IMR-90 (cell line): ENCODE data around the gene FAM53B. TPM values are rescaled to one million over a fixed set of nuclear protein-coding genes. Genes with fewer than 3 reads are reported as not detected.

Experiments
- ATAC-seq: fragments of 200-7000 bp; cut with Tn5 transposase; 2 replicates; pipeline ENCODE4 v1.9.1; 2020; ENCODE audit warnings: low read depth, mild to moderate bottlenecking, moderate library complexity
- BruUV-seq: library from RNA; stranded (reverse); fragments of 400-500 nt; replicated peaks from 2 replicates; lab custom pipeline; 2021; lab: Mats Ljungman, UMichigan
- CTCF ChIA-PET: fragments of 300-600 bp; formaldehyde crosslinking; extraction: SDS; loops from one replicate; lab custom pipeline; 2021; ENCODE audit warnings: antibody characterized with exemption; lab: Yijun Ruan, JAX
- POLR2A ChIA-PET: fragments of 300-600 bp; sonication (Branson Sonifier 250); formaldehyde crosslinking; loops from one replicate; lab custom pipeline; 2022; ENCODE audit warnings: antibody characterized with exemption; ENCODE audit not compliant: unreplicated experiment; lab: Charles Lee
- DNase-seq: peaks from one replicate; pipeline ENCODE4 v3.0.0; 2013
- H2AFZ ChIP-seq: replicated peaks from 2 replicates; pipeline ENCODE3; 2013; ENCODE audit warnings: low read length, mild to moderate bottlenecking; ENCODE audit not compliant: poor library complexity
- H2AK5ac ChIP-seq: 2 replicates; pipeline ENCODE4 v1.6.1; 2013; ENCODE audit warnings: low read depth, low read length, inconsistent platforms
- H2AK9ac ChIP-seq: replicated peaks from 2 replicates; pipeline ENCODE3; 2013; ENCODE audit warnings: mild to moderate bottlenecking, low read depth, low read length, moderate library complexity; ENCODE audit not compliant: poor library complexity
- H2BK120ac ChIP-seq: 2 replicates; pipeline ENCODE4 v1.6.1; 2013; ENCODE audit warnings: low read depth, low read length, inconsistent platforms
- H2BK15ac ChIP-seq: 3 replicates; pipeline ENCODE4 v1.6.1; 2013; ENCODE audit warnings: low read depth, low read length, inconsistent platforms
- H2BK20ac ChIP-seq: 2 replicates; pipeline ENCODE4 v1.6.1; 2013; ENCODE audit warnings: low read depth, mild to moderate bottlenecking, inconsistent platforms, low read length, moderate library complexity
- H2BK5ac ChIP-seq: 2 replicates; pipeline ENCODE4 v1.6.1; 2013; ENCODE audit warnings: mild to moderate bottlenecking, low read depth, low read length, inconsistent platforms; ENCODE audit not compliant: poor library complexity, severe bottlenecking
- H3K14ac ChIP-seq: replicated peaks from 2 replicates; pipeline ENCODE4 v1.6.1; 2013; ENCODE audit warnings: low read depth, low read length, inconsistent platforms
- H3K18ac ChIP-seq: 2 replicates; pipeline ENCODE4 v1.6.1; 2013; ENCODE audit warnings: low read depth, low read length, control low read depth
- H3K23ac ChIP-seq: 2 replicates; pipeline ENCODE4 v1.6.1; 2013; ENCODE audit warnings: low read depth, low read length, inconsistent platforms
- H3K27ac ChIP-seq: 2 replicates; pipeline ENCODE4 v1.5.1; 2013; ENCODE audit warnings: mild to moderate bottlenecking, control low read depth, low read length; ENCODE audit not compliant: insufficient read depth
- H3K27me3 ChIP-seq: 2 replicates; pipeline ENCODE4 v1.6.1; 2013; ENCODE audit warnings: low read length; ENCODE audit not compliant: control insufficient read depth, insufficient read depth
- H3K36me3 ChIP-seq: 2 replicates; pipeline ENCODE4 v1.6.1; 2013; ENCODE audit warnings: low read length, mixed read lengths; ENCODE audit not compliant: control insufficient read depth, insufficient read depth
- H3K4ac ChIP-seq: 2 replicates; pipeline ENCODE4 v1.6.1; 2013; ENCODE audit warnings: low read depth, low read length, inconsistent platforms
- H3K4me1 ChIP-seq: 2 replicates; pipeline ENCODE4 v1.6.1; 2013; ENCODE audit warnings: low read length, mixed read lengths; ENCODE audit not compliant: control insufficient read depth, insufficient read depth
- H3K4me2 ChIP-seq: 2 replicates; pipeline ENCODE4 v1.6.1; 2013; ENCODE audit warnings: low read depth, mild to moderate bottlenecking, control low read depth, low read length, moderate library complexity
- H3K4me3 ChIP-seq: 2 replicates; pipeline ENCODE4 v1.5.1; 2013; ENCODE audit warnings: low read depth, mild to moderate bottlenecking, control low read depth, low read length, moderate library complexity; ENCODE audit not compliant: insufficient read depth
- H3K56ac ChIP-seq: 2 replicates; pipeline ENCODE4 v1.6.1; 2013; ENCODE audit warnings: low read length, inconsistent platforms; ENCODE audit not compliant: insufficient read depth; ENCODE audit errors: extremely low read depth
- H3K79me1 ChIP-seq, 2 experiments: 2 replicates each; pipeline ENCODE4 v1.6.1; 2013; ENCODE audit warnings: low read length in 2 of 2, inconsistent platforms in 1 of 2, low read depth in 1 of 2
- H3K9ac ChIP-seq: 2 replicates; pipeline ENCODE4 v1.6.1; 2013; ENCODE audit warnings: low read depth, low read length, control low read depth
- H3K9me1 ChIP-seq: 2 replicates; pipeline ENCODE4 v1.6.1; 2013; ENCODE audit warnings: low read length, inconsistent platforms; ENCODE audit not compliant: insufficient read depth
- H3K9me3 ChIP-seq: 2 replicates; pipeline ENCODE4 v1.6.1; 2013; ENCODE audit warnings: low read length; ENCODE audit not compliant: control insufficient read depth, insufficient read depth
- H4K20me1 ChIP-seq: 2 replicates; pipeline ENCODE4 v1.6.1; 2013; ENCODE audit warnings: low read length, inconsistent platforms; ENCODE audit not compliant: insufficient read depth
- H4K5ac ChIP-seq: 2 replicates; pipeline ENCODE4 v1.6.1; 2013; ENCODE audit warnings: mild to moderate bottlenecking, low read depth, low read length, control low read depth
- H4K8ac ChIP-seq, 2 experiments: 2 replicates each; pipeline ENCODE4 v1.6.1; 2013; ENCODE audit warnings: low read depth in 2 of 2, low read length in 2 of 2, control low read depth in 1 of 2, inconsistent platforms in 1 of 2
- H4K91ac ChIP-seq: 2 replicates; pipeline ENCODE4 v1.6.1; 2013; ENCODE audit warnings: low read depth, low read length, inconsistent platforms; ENCODE audit not compliant: insufficient read depth
- BHLHE40 ChIP-seq: fragments of 150-350 bp; IDR thresholded peaks from 2 replicates; pipeline ENCODE4 v1.6.1; 2016; ENCODE audit warnings: mild to moderate bottlenecking, low read depth, low read length
- CEBPB ChIP-seq: IDR thresholded peaks from 2 replicates; pipeline ENCODE4 v1.6.1; 2012; ENCODE audit warnings: low read depth, low read length, improper control_type of control experiment
- CHD1 ChIP-seq: IDR thresholded peaks from 2 replicates; pipeline ENCODE4 v1.6.1; 2012; ENCODE audit warnings: low read depth, low read length, improper control_type of control experiment
- FOS ChIP-seq: fragments of 150-350 bp; IDR thresholded peaks from 2 replicates; pipeline ENCODE4 v1.6.1; 2016; ENCODE audit warnings: low read depth, low read length
- MAFK ChIP-seq: IDR thresholded peaks from 2 replicates; pipeline ENCODE4 v1.6.1; 2012; ENCODE audit warnings: low read depth, low read length, improper control_type of control experiment
- MXI1 ChIP-seq: IDR thresholded peaks from 2 replicates; pipeline ENCODE4 v1.6.1; 2012; ENCODE audit warnings: low read depth, mild to moderate bottlenecking, low read length, moderate library complexity, borderline replicate concordance
- NFE2L2 ChIP-seq: fragments of 150-350 bp; IDR thresholded peaks from 2 replicates; pipeline ENCODE4 v1.6.1; 2016; ENCODE audit warnings: low read depth, mild to moderate bottlenecking, low read length
- POLR2A ChIP-seq: IDR thresholded peaks from 2 replicates; pipeline ENCODE4 v1.6.1; 2012; ENCODE audit warnings: mild to moderate bottlenecking, low read depth, low read length
- RAD21 ChIP-seq: IDR thresholded peaks from 2 replicates; pipeline ENCODE4 v1.6.1; 2012; ENCODE audit warnings: low read length, improper control_type of control experiment
- RCOR1 ChIP-seq: IDR thresholded peaks from 2 replicates; pipeline ENCODE4 v1.6.1; 2012; ENCODE audit warnings: mild to moderate bottlenecking, low read length, improper control_type of control experiment; ENCODE audit not compliant: insufficient replicate concordance
- RFX5 ChIP-seq: IDR thresholded peaks from 2 replicates; pipeline ENCODE4 v1.8.0; 2012; ENCODE audit warnings: low read depth, mild to moderate bottlenecking, low read length, moderate library complexity
- SMC3 ChIP-seq: fragments of 150-350 bp; IDR thresholded peaks from 2 replicates; pipeline ENCODE4 v1.6.1; 2016; ENCODE audit warnings: low read depth, mild to moderate bottlenecking, antibody characterized with exemption, low read length, moderate library complexity
- WGBS, 2 experiments: methylation state at CpG; one replicate each; pipeline versions ENCODE4 v1.1.5 to v1.1.7; 2013; ENCODE audit warnings: missing lambda C conversion rate in 2 of 2; ENCODE audit not compliant: insufficient read length in 1 of 2; ENCODE audit errors: extremely low coverage in 2 of 2; 5-methylcytosine and 5-hydroxymethylcytosine counted together
- dilution Hi-C: fragments of 300-500 bp; cut with HindIII; formaldehyde crosslinking; loops from one replicate; pipeline ENCODE4 v1.14.3; 2018; ENCODE audit warnings: low sequenced_read_pairs; ENCODE audit not compliant: unreplicated experiment
- in situ Hi-C: fragments of 300-500 bp; cut with MboI; formaldehyde crosslinking; loops from 3 replicates; pipeline ENCODE4 v1.14.3; 2019; ENCODE audit warnings: low sequenced_read_pairs, inconsistent platforms, mixed read lengths
- intact Hi-C: fragments of 100-400 bp; cut with micrococcal nuclease; formaldehyde crosslinking; loops from 2 replicates; pipeline ENCODE4 v1.10.0; 2022
- polyA plus RNA-seq, 3 experiments: library from polyadenylated mRNA; depleted of rRNA; stranded (reverse); fragments of >200 nt; gene quantifications; 2 replicates each; pipeline ENCODE4 v1.2.3, GENCODE V29; 2012; ENCODE audit warnings: low replicate concordance in 1 of 3
- total RNA-seq: library from RNA; depleted of rRNA; stranded (reverse); fragments of >200 nt; gene quantifications from 2 replicates; pipeline ENCODE4 v1.2.3, GENCODE V29; 2012
- TF ChIP-seq, protein P1 (sequence below): fragments of 150-350 bp; IDR thresholded peaks from 2 replicates; pipeline ENCODE4 v1.6.1; 2017; ENCODE audit warnings: mild to moderate bottlenecking, antibody characterized with exemption, low read length, low read depth
- TF ChIP-seq, protein P2 (sequence below): conservative IDR thresholded peaks from 2 replicates; pipeline ENCODE4 v1.5.1; 2012; ENCODE audit warnings: mild to moderate bottlenecking, low read depth, low read length, improper control_type of control experiment

The FAM53B gene
- total and polyA plus RNA-seq, 2 of the 4 experiments (the other 2 are of a cell fraction): 3.8 to 5.7 TPM

DNA sequence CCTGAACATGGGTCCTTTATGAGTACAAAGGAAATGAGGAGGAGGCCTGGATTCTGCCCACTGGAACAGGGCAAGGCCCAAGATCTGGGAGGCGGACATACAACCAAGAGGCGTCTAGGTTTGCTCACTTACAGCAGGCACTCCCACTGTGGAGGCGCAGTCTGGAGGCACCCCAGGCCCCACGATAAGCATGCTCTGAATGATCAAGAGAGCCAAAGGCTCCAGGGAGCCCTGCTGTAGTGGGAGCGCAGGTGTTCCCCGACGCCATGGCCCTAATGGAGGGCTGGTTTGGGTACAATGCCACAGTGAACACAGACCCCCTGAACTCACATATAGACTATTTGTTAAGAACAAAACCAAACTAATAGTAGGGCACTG lies 88.1 kb downstream of the FAM53B start:
- Histone ChIP-seq H4K8ac (no peak overlapping the region), H3K23ac (no peak overlapping the region), H3K18ac (no peak overlapping the region), H3K9me3 (no peaks in the 10 kb centered on the region), H3K14ac (no peak overlapping the region), H2BK120ac (no peak overlapping the region), H3K36me3 (no peaks in the 10 kb centered on the region), H2AFZ (no peak overlapping the region), H2BK20ac (no peak overlapping the region), H3K4ac (no peak overlapping the region), H3K56ac (no peak overlapping the region), H3K4me1 (no peaks in the 10 kb centered on the region), H3K27me3 (no peaks in the 10 kb centered on the region), H3K4me2 (no peak overlapping the region), H2AK5ac (no peak overlapping the region), H4K5ac (no peak overlapping the region), H3K79me1 (no peaks in the 10 kb centered on the region; a peak in 1 of 4 replicates), H3K9me1 (peaks cover 10% of the 10 kb centered on the region), H4K20me1 (peaks cover 9% of the 10 kb centered on the region), H2BK5ac (no peak overlapping the region), H2BK15ac (no peak overlapping the region), H3K4me3 (no peak overlapping the region), H2AK9ac (no peak overlapping the region), H3K9ac (no peak overlapping the region), H4K91ac (no peak overlapping the region), H3K27ac (no peak overlapping the region)
- intact Hi-C loops (no loop called here), in situ Hi-C loops (no loop called here), dilution Hi-C loops (no loop called here)
- CTCF ChIA-PET: interaction anchor here (0.9 kb wide), 1 partner anchor 8 kb away, joined by 3 read pairs; no protein-coding TSS in a partner anchor
- ATAC-seq: no peak
- no TSS peak for BruUV-seq
- DNase-seq: no peak
- POLR2A ChIA-PET: no interaction called here
- no peak for TF ChIP-seq BHLHE40
- TF ChIP-seq MXI1: no peak
- no peak for TF ChIP-seq RCOR1
- no peak for TF ChIP-seq FOS
- TF ChIP-seq SMC3: no peak
- no peak for TF ChIP-seq POLR2A
- TF ChIP-seq RAD21: no peak
- no peak for TF ChIP-seq RFX5
- no peak for TF ChIP-seq NFE2L2
- no peak for TF ChIP-seq MAFK
- TF ChIP-seq, protein P1, sequence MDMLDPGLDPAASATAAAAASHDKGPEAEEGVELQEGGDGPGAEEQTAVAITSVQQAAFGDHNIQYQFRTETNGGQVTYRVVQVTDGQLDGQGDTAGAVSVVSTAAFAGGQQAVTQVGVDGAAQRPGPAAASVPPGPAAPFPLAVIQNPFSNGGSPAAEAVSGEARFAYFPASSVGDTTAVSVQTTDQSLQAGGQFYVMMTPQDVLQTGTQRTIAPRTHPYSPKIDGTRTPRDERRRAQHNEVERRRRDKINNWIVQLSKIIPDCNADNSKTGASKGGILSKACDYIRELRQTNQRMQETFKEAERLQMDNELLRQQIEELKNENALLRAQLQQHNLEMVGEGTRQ: no peak
- no peak for TF ChIP-seq CHD1
- no peak for TF ChIP-seq CEBPB
- TF ChIP-seq, protein P2, sequence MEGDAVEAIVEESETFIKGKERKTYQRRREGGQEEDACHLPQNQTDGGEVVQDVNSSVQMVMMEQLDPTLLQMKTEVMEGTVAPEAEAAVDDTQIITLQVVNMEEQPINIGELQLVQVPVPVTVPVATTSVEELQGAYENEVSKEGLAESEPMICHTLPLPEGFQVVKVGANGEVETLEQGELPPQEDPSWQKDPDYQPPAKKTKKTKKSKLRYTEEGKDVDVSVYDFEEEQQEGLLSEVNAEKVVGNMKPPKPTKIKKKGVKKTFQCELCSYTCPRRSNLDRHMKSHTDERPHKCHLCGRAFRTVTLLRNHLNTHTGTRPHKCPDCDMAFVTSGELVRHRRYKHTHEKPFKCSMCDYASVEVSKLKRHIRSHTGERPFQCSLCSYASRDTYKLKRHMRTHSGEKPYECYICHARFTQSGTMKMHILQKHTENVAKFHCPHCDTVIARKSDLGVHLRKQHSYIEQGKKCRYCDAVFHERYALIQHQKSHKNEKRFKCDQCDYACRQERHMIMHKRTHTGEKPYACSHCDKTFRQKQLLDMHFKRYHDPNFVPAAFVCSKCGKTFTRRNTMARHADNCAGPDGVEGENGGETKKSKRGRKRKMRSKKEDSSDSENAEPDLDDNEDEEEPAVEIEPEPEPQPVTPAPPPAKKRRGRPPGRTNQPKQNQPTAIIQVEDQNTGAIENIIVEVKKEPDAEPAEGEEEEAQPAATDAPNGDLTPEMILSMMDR: no peak
- 100% methylated on average over 1 of the region's 7 CpGs; no CpG with 5 or more reads in 1 of the 2 experiments for WGBS, 2 experiments
